ENCODE measurements around the gene ATP8A2.

- TF ChIP-seq CTCF (IDR thresholded peaks at IDR 0.05) (no peak), POLR2AphosphoS5 (IDR thresholded peaks at IDR 0.05) (no peak)
Observed at GRCh38 chr13:26021516-26021915, 649.7 kb downstream of the ATP8A2 start.
